Cardiac muscle cell (in vitro differentiated cells and primary cell): ENCODE results near the gene MRPS11. TPM values are rescaled to one million over a fixed set of nuclear protein-coding genes. Genes with fewer than 3 reads are reported as not detected.

ENCODE experiments used
- DNase-seq, 2 donors: peaks; one replicate each; pipeline versions ENCODE4 v3.0.0 to v3.0.0-alpha.2; 2010 to 2017; ENCODE audit warnings: low read depth in 1 of 2, low spot score in 1 of 2
- H3K27ac ChIP-seq: fragments of 200-600 bp; sonication (generic); 2 replicates; pipeline ENCODE4 v1.5.1; 2016
- H3K27me3 ChIP-seq: fragments of 200-600 bp; sonication (generic); 2 replicates; pipeline ENCODE4 v1.6.0; 2016; ENCODE audit warnings: control low read depth
- H3K36me3 ChIP-seq: fragments of 200-600 bp; sonication (generic); 2 replicates; pipeline ENCODE4 v1.5.1; 2016; ENCODE audit warnings: control low read depth
- H3K4me1 ChIP-seq: fragments of 200-600 bp; sonication (generic); 2 replicates; pipeline ENCODE4 v1.8.1; 2017; ENCODE audit warnings: low read depth, mild to moderate bottlenecking, mixed run types
- H3K4me3 ChIP-seq: fragments of 200-600 bp; sonication (generic); 2 replicates; pipeline ENCODE4 v1.5.1; 2016; ENCODE audit warnings: mild to moderate bottlenecking
- H3K9me3 ChIP-seq: fragments of 200-600 bp; sonication (generic); 2 replicates; pipeline ENCODE4 v1.5.1; 2017; ENCODE audit warnings: low read depth, mild to moderate bottlenecking, control low read depth
- CTCF ChIP-seq: IDR thresholded peaks from 2 replicates; pipeline ENCODE4 v1.5.1; 2012; ENCODE audit warnings: low read depth, mild to moderate bottlenecking, low read length
- polyA plus RNA-seq: library from polyadenylated mRNA; unstranded; fragments of >200 nt; fragmentation: Nextera tagmentation; extraction: Ambion mirVana; gene quantifications from 2 replicates; pipeline ENCODE4 v1.2.1, GENCODE V29; 2016
- total RNA-seq: library from RNA; depleted of rRNA; stranded (reverse); fragments of >200 nt; gene quantifications from 2 replicates; pipeline ENCODE4 v1.2.3, GENCODE V29; 2016

MRPS11 gene
- total and polyA plus RNA-seq, 2 experiments from 2014 or later = 39.3 to 95.2 TPM

DNA sequence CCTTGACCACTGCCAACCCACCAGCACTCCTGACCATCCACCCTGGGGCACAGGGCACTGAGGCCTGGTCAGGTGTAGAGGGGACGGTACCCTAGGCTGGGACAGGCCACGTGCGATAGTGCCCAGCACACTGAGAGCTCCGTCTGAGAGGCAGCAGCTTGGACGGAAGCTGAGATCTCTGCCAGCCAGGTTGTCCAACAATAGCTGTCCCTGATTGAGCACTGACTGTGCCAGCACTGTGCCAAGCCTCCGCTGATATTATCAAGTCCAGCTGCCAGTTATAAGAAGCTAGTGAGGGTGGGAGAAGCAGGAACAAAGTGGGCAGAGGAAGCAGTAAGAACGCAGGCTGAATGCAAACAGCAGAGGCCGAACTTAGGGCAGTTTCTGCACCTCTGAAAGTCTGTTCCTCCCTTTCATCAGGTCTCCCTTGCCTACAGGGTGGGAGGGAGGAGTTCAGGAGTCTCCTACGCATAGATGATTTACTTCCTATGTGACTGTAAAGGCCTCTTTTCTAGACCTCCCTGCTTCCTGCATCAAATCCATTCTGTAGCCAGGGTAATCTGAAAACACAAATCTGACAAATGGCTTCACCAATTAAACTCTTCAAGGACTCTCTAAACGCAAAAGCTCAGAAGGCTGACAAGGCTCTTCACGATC lies 29.7 kb downstream of the MRPS11 start:
- H3K36me3 ChIP-seq = no peaks in the 10 kb centered on the region
- peaks cover 23% of the 10 kb centered on the region for H3K4me1 ChIP-seq

DNA sequence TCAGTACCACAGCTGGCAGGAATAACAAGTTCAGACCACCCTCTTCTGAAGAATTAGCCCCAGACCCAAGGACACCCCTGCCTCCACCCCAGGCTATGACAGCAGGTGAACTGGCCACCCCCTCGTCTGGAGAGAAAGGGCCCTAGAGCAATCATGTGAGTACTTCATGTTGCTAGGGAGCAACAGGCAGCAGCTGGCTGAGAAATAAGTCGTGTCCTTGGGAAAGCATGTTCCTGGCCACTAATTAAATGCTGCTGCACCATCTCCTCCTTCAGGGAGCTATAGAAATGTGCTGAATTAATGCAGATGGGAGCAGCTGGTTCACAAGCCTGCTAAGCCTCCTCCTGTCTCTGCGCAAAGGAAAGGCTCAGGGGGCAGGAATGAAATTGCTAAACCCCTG lies 31.5 kb downstream of the MRPS11 start:
- Histone ChIP-seq H3K9me3 (no peaks in the 10 kb centered on the region), H3K27me3 (no peaks in the 10 kb centered on the region), H3K36me3 (no peaks in the 10 kb centered on the region), H3K27ac (peak overlapping the region; percentile 12), H3K4me3 (no peak overlapping the region), H3K4me1 (peaks cover 23% of the 10 kb centered on the region)
- no peak for TF ChIP-seq CTCF
- peak in 1 of 2 donors; percentile 33 for DNase-seq

More for the DNA sequence above, 29.7 kb downstream of the MRPS11 start:
- no peak for TF ChIP-seq CTCF
- H3K27me3 ChIP-seq = no peaks in the 10 kb centered on the region
- H3K4me3 ChIP-seq = no peak overlapping the region
- H3K9me3 ChIP-seq = no peaks in the 10 kb centered on the region
- no peak overlapping the region for H3K27ac ChIP-seq
- no peak for DNase-seq

DNA sequence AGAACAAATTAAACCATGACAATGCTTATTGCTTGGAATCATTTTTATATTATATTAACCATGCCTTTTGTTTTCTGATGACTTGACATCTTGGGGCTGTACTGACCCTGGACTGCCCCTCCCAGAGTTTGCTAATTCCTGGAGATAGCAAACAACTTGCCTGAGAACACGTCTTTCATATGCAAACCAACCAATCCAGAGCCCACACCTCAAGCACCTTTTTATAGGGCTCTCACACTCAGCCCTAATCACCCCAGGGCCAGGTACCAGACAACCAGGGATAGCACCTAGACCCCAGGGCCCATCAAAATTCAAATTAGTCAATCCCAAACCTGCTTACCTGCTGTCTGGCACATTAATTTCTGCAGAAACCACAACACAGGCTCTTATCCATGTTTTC lies 36.9 kb downstream of the MRPS11 start:
- Histone ChIP-seq H3K36me3 (peaks cover 7% of the 10 kb centered on the region), H3K4me1 (peaks cover 1% of the 10 kb centered on the region), H3K9me3 (no peaks in the 10 kb centered on the region), H3K4me3 (no peak overlapping the region), H3K27ac (no peak overlapping the region), H3K27me3 (no peaks in the 10 kb centered on the region)
- no peak for TF ChIP-seq CTCF
- no peak for DNase-seq

DNA sequence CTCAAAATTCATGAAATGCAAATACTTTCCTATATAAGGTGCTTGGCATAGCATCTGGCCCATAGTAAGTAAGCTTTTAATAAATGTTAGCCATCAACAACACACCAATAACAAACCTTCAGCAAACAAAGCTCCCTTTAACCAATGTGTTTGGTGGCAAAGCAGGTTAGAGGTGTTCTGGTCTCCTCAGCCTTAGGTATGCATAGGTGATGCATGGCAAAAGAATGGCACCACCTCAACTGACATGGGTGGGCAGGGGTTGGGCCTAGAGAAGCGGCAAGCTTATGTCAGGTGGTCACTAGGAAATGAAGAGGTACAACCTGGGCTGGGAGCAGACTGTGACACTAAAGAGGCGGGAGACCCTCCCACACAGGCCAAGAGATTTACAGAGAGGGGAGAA lies 38.2 kb downstream of the MRPS11 start:
- Histone ChIP-seq H3K27me3 (no peaks in the 10 kb centered on the region), H3K4me3 (no peak overlapping the region), H3K36me3 (peaks cover 9% of the 10 kb centered on the region), H3K4me1 (no peaks in the 10 kb centered on the region), H3K9me3 (no peaks in the 10 kb centered on the region), H3K27ac (no peak overlapping the region)
- DNase-seq = no peak
- no peak for TF ChIP-seq CTCF

GRCh38 chr15:88506628-88507027 lies 39.1 kb downstream of the MRPS11 start:
- no peak overlapping the region for H3K4me3 ChIP-seq
- no peaks in the 10 kb centered on the region for H3K9me3 ChIP-seq
- no peak for DNase-seq
- no peaks in the 10 kb centered on the region for H3K4me1 ChIP-seq
- H3K27me3 ChIP-seq = no peaks in the 10 kb centered on the region
- peaks cover 9% of the 10 kb centered on the region for H3K36me3 ChIP-seq
- no peak overlapping the region for H3K27ac ChIP-seq
- no peak for TF ChIP-seq CTCF
